ENCODE measurements around the gene NHLRC4. TPM values are rescaled to one million over a fixed set of nuclear protein-coding genes. Genes with fewer than 3 reads are reported as not detected.

The NHLRC4 gene
- polyA plus RNA-seq, 1 donor (not counting 4 experiments of a cell fraction or from before 2014, with no cell fraction given), result 0.10 TPM

GRCh38 chr16:529012-529575, 37.7 kb upstream of the NHLRC4 start:
- Histone ChIP-seq H3K9me1 (ENCODE audit: control insufficient read depth, extremely low read depth, insufficient read depth, low read length) (peaks cover 4% of the 10 kb centered on the region), H3K9ac (ENCODE audit: control insufficient read depth, extremely low read depth, insufficient read depth, low read length) (peak overlapping the region; percentile 89), H3K4me3 (ENCODE audit: control insufficient read depth in 2 of 3, extremely low read depth in 1 of 3, insufficient read depth in 2 of 3, low read depth in 1 of 3, low read length in 3 of 3) (peak overlapping the region; percentile 87 to 95 (median 90)), H3K9me3 (ENCODE audit: control insufficient read depth, low read depth, low read length) (no peaks in the 10 kb centered on the region), H3K4me2 (ENCODE audit: control insufficient read depth, extremely low read depth, insufficient read depth, low read depth, low read length) (peak overlapping the region; percentile 91), H3K79me2 (ENCODE audit: control insufficient read depth, insufficient read depth, low read length) (peaks cover 79% of the 10 kb centered on the region), H3K4me1 (ENCODE audit: control insufficient read depth, extremely low read depth, insufficient read depth, low read length) (peaks cover 29% of the 10 kb centered on the region), H3K27ac (ENCODE audit: control insufficient read depth, insufficient read depth, low read length) (peak overlapping the region; percentile 83), H3K36me3 (ENCODE audit: control insufficient read depth in 2 of 2, extremely low read depth in 1 of 2, insufficient read depth in 2 of 2, low read length in 2 of 2) (peaks cover 0 to 8% of the 10 kb centered on the region in 2 experiments), H4K20me1 (ENCODE audit: control insufficient read depth, extremely low read depth, insufficient read depth, low read length) (peaks cover 33% of the 10 kb centered on the region), H3K27me3 (ENCODE audit: control insufficient read depth, extremely low read depth, insufficient read depth, low read length) (no peaks in the 10 kb centered on the region), H2AFZ (ENCODE audit: control insufficient read depth, low read length) (no peak overlapping the region)
- dilution Hi-C loops (cut with MboI; ENCODE audit: extremely low pct_ligation_motif_present, low sequenced_read_pairs), result no loop called here
- TF ChIP-seq CTCF (optimal IDR thresholded peaks at IDR 0.05 in 1 of 3, IDR thresholded peaks at IDR 0.05 in 1 of 3, conservative IDR thresholded peaks at IDR 0.05 in 1 of 3; ENCODE audit: extremely low read depth in 1 of 3, insufficient read depth in 2 of 3, low read length in 3 of 3) (no peak), EZH2 (IDR thresholded peaks at IDR 0.05; ENCODE audit: low read length) (no peak)
- DNase-seq (ENCODE audit: low read depth, low spot score) (no peak), FAIRE-seq (no peak)

GRCh38 chr16:530111-530817, 36.5 kb upstream of the NHLRC4 start:
- H4K20me1 ChIP-seq (ENCODE audit: control insufficient read depth, extremely low read depth, insufficient read depth, low read length), result peaks cover 40% of the 10 kb centered on the region
- H3K9ac ChIP-seq (ENCODE audit: control insufficient read depth, extremely low read depth, insufficient read depth, low read length), result no peak overlapping the region
- peaks cover 0 to 8% of the 10 kb centered on the region in 2 experiments for H3K36me3 ChIP-seq (ENCODE audit: control insufficient read depth in 2 of 2, extremely low read depth in 1 of 2, insufficient read depth in 2 of 2, low read length in 2 of 2)
- H2AFZ ChIP-seq (ENCODE audit: control insufficient read depth, low read length), result no peak overlapping the region
- no peaks in the 10 kb centered on the region for H3K9me3 ChIP-seq (ENCODE audit: control insufficient read depth, low read depth, low read length)
- TF ChIP-seq CTCF (optimal IDR thresholded peaks at IDR 0.05 in 1 of 3, IDR thresholded peaks at IDR 0.05 in 1 of 3, conservative IDR thresholded peaks at IDR 0.05 in 1 of 3; ENCODE audit: extremely low read depth in 1 of 3, insufficient read depth in 2 of 3, low read length in 3 of 3) (no peak), EZH2 (IDR thresholded peaks at IDR 0.05; ENCODE audit: low read length) (no peak)
- no peaks in the 10 kb centered on the region for H3K27me3 ChIP-seq (ENCODE audit: control insufficient read depth, extremely low read depth, insufficient read depth, low read length)
- no peak overlapping the region for H3K4me2 ChIP-seq (ENCODE audit: control insufficient read depth, extremely low read depth, insufficient read depth, low read depth, low read length)
- peaks cover 83% of the 10 kb centered on the region for H3K79me2 ChIP-seq (ENCODE audit: control insufficient read depth, insufficient read depth, low read length)
- no peak overlapping the region for H3K27ac ChIP-seq (ENCODE audit: control insufficient read depth, insufficient read depth, low read length)
- DNase-seq (ENCODE audit: low read depth, low spot score) (no peak), FAIRE-seq (no peak)
- dilution Hi-C loops (cut with MboI; ENCODE audit: extremely low pct_ligation_motif_present, low sequenced_read_pairs), result no loop called here
- peaks cover 28% of the 10 kb centered on the region for H3K4me1 ChIP-seq (ENCODE audit: control insufficient read depth, extremely low read depth, insufficient read depth, low read length)
- H3K9me1 ChIP-seq (ENCODE audit: control insufficient read depth, extremely low read depth, insufficient read depth, low read length), result peaks cover 3% of the 10 kb centered on the region
- no peak overlapping the region for H3K4me3 ChIP-seq (ENCODE audit: control insufficient read depth in 2 of 3, extremely low read depth in 1 of 3, insufficient read depth in 2 of 3, low read depth in 1 of 3, low read length in 3 of 3)
